H4 (cell line): ENCODE data around the gene MPV17. TPM values are rescaled to one million over a fixed set of nuclear protein-coding genes. Genes with fewer than 3 reads are reported as not detected.
"Not testable (repeated sequence)": the region's sequence is repeated elsewhere in the genome, so short reads cannot be mapped to it uniquely, and the experiment has no call there.

Source experiments
- DNase-seq: peaks from one replicate; pipeline ENCODE4 v3.0.0-alpha.2; 2015; ENCODE audit warnings: low spot score
- total RNA-seq: library from RNA; depleted of rRNA; stranded (reverse); fragments of >200 nt; shearing (Covaris generic); gene quantifications from 2 replicates; pipeline ENCODE4 v1.2.3, GENCODE V29; 2014

The MPV17 gene
- total RNA-seq, 1 experiment from 2014 or later: 61.7 TPM

GRCh38 chr2:27298391-27299080 lies 24.4 kb downstream of the MPV17 start:
- peak; percentile 16 for DNase-seq

DNA sequence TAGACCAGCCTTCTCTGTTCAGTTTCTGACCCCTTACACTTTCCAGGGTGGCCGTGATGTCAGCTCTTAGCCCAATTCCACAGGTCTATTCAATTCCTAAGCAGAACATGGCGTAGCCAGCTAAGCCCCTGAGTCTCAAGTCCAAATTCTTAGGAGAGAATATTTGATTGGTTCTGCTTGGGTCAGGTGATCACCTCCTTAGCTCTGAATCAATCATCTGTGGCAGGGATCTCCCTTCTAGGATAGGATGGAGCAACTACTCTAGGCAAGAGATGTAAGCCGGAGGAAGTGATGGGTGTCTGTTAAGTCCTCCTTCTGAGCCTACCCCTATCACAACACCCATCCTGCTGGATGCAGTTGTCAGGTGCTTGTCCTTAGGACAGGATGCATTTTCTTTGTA lies 25.7 kb downstream of the MPV17 start:
- DNase-seq: no peak

DNA sequence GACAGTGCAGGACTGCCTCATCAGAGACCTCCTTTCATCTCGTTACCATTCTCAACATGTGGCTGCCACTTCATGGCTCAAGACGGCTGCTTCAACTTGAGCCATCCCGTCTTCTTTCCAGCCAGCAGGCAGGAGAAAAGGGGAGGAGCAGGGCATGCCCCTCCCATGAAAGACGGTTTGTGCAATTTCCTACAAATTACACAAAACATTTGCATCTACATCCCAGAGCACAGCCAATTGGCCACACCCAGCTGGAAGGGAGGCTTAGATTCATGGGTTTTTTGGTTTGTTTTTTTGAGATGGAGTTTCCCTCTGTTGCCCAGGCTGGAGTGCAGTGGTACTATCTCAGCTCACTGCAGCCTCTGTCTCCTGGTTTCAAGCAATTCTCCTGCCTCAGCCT lies 26.4 kb downstream of the MPV17 start:
- no peak for DNase-seq

DNA sequence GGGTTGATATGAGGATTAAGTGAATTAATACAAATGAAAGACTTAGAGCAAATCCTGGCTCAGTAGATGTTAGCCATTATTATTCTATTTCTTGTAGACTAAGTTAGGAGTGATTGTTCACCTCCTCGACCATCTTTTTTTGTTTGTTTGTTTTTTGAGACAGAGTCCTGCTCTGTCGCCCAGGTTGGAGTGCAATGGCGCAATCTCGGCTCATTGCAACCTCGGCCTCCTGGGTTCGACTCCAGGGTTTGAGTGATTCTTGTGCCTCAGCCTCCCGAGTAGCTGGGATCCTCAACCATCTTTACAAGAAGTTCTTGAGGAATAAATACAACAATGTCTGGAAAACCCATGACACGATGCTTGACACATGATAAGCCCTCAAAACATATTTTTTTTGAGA lies 28.0 kb downstream of the MPV17 start:
- no peak for DNase-seq

- no peak for DNase-seq
Measured at GRCh38 chr2:27291865-27292264, 31.0 kb downstream of the MPV17 start.

DNA sequence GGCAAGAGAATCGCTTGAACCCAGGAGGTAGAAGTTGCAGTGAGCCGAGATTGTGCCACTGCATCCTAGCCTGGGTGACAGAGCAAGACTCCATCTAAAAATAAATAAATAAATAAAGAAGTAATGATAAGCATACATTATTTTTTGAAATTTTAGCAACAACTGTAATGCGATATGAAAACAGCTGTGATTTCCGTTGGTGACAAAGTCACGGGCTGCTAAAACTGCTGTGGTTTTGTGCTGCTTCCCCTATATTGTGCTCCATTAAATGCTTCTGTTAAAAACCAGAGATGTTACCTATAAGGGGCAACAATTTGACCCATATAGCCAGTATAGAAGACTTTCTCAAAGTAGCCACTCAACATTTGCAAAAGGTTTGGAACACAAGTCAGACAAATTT lies 32.3 kb downstream of the MPV17 start:
- no peak for DNase-seq

- no peak for DNase-seq
Measured at GRCh38 chr2:27288610-27289009, 34.3 kb downstream of the MPV17 start.

GRCh38 chr2:27285481-27285880 lies 37.4 kb downstream of the MPV17 start:
- DNase-seq: no peak

DNA sequence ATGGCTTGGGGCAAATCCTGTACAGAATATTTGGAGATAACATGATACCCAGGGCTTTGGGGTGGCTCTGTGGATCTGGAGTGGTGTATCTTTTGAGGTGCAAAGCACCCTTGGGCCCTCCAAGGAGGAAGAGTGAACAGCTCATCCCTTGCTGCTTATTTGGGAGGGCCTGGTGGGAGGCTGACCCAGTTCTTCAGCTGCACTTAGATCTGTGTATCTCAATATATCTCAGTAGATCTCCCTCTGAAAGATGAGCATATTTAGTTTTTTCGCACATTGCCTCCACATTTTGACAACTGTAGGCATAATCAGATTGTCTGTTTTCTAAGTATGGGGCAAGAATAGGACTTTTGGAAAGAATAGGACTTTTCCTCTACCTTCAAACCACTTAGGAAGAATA lies 37.9 kb downstream of the MPV17 start:
- no peak for DNase-seq

DNA sequence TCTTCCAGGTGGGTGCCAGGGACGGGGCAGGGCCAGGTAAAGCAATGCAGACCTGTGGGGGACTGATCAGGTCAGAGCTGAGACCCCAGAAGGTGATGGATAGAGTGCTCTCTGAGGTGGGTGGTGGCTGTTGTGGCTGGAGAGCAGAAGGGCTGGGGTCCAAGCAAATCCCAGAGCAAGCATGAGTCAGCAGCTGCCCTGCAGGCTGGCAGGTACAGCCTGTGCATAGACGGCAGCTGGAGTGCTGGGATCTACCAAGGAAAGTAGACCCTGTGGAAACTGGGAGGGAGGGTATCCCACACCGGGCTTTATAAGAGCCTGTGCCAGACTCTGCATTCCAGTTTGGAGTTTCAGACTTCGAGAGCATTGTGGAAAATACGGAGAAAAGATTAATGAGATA lies 40.0 kb downstream of the MPV17 start:
- DNase-seq: peak; percentile 31

- no peak for DNase-seq
Measured at GRCh38 chr2:27281855-27282559, 40.9 kb downstream of the MPV17 start, which contains the start of gene TRIM54. TRIM54 (plus strand) TSS chr2:27282429; CDS start chr2:27282732, 303 bp downstream.

- no peak for DNase-seq
Measured at GRCh38 chr2:27281442-27281841, 41.5 kb downstream of the MPV17 start.

- no peak for DNase-seq
Measured at GRCh38 chr2:27280826-27281225, 42.1 kb downstream of the MPV17 start.

GRCh38 chr2:27278010-27278409 lies 44.9 kb downstream of the MPV17 start:
- no peak for DNase-seq

GRCh38 chr2:27275211-27276150 lies 47.4 kb downstream of the MPV17 start, which contains the start of gene DNAJC5G:
DNAJC5G (plus strand) TSS chr2:27275433; CDS start chr2:27276729, 1,296 bp downstream.
- DNase-seq: no peak

DNA sequence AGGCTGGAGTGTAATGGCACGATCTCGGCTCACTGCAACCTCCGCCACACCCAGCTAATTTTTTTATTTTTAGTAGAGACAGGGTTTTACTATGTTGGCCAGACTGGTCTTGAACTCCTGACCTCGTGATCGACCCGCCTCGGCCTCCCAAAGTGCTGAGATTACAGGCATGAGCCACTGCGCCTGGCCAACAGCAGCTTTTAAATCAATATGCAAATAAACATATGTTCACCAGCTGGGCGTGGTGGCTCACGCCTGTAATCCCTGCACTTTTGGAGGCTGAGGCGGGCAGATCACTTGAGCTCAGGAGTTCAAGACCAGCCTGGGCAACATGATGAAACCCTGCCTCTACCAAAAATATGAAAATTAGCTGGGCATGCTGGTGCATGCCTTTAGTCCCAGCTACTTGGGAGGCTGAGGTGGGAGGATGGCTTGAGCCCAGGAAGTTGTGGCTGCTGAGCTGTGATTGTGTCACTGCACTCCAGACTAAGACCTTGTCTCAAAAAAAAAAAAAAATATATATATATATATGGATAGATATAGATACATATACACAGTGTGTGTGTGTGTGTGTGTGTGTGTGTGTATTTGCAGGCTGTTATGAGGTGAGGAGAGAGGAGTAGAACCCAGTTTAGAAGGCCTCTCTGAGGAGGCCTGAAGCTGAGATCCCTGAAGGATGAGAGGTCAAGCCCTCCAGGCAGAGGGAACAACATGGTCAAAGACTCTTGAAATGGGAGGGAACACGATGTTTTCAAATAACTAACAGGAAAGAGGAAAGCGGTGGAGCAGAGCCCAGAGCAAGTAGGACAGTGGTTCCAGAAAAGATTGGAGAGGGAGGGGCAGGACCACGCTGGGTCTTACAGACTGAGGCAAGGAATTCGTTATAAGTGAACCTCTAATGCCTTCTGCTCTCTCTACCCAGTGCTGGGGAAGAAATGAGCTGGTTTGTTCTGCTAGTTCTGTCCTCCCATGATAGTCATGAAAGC lies 50.1 kb downstream of the MPV17 start:
- DNase-seq: not testable (repeated sequence)

DNA sequence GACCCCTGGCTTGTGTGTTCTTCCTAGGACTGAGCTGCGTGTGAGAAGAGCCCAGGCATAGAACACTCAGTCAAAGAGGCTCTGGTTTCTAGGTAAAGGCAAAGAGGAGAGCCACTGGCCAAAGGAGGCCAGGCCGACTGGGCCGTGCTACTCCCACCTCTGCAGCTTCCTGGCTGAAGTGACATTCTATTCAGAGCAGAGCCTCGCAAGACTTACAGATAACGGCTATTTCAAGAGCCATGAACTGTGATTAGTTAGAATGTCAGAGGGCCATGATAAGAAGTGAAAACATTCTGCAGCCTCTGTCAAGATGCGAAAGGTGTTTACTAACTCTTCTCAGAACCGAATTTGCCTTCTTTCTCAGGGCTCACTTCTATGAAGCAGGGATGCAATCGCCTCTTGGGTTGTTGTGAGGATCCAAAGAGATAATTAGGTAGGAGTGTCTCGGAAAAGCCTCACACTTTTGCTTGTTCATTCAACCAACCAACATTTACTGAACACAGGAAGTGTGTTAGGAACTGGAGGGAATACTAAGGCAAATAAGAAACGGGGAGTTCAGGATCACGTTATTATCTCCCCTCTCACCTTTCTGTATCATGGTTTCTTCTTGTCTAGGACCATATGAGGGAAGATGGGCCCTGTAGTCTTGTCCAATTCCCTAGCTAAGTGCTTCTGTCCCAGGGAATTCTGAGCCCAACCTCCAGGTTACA lies 51.1 kb downstream of the MPV17 start:
- no peak for DNase-seq

DNA sequence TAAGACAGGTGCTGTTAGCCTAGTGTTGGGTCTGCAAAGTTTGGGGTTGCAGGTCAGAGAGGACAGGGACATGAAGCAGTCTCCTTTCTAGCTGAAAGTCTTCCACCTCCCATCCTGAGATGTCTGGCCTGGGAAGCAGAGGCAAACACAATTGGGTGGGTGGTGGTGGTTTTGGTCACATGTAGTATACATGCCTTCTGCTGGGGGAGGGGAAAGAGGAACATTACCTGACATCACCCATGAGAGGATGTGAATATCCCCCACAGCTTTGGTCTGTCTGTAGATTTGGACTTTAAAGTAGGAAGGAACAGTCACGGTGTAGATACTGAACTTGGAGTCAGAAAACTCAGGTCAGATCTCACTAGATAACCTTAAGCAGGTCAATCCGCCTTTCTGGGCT lies 52.2 kb downstream of the MPV17 start:
- DNase-seq: no peak

GRCh38 chr2:27270131-27270530 lies 52.8 kb downstream of the MPV17 start:
- DNase-seq: no peak

- DNase-seq: not testable (repeated sequence)
Measured at GRCh38 chr2:27268296-27268695, 54.6 kb downstream of the MPV17 start.
